Muscle layer of colon (tissue), 2 donors: ENCODE measurements around the gene DPYD.
"Not testable (repeated sequence)": the region's sequence is repeated elsewhere in the genome, so short reads cannot be mapped to it uniquely, and the experiment has no call there.

Source experiments
- H3K27ac ChIP-seq: one replicate; pipeline ENCODE4 v1.7.0; 2013; ENCODE audit warnings: low read depth, mild to moderate bottlenecking, low read length, moderate library complexity
- H3K27me3 ChIP-seq, 2 donors: one replicate each; pipeline ENCODE4 v1.7.0; 2013; ENCODE audit warnings: low read length in 2 of 2, mild to moderate bottlenecking in 2 of 2; ENCODE audit not compliant: insufficient read depth in 2 of 2, control insufficient read depth in 1 of 2
- H3K36me3 ChIP-seq: one replicate; pipeline ENCODE4 v1.7.0; 2013; ENCODE audit warnings: mild to moderate bottlenecking, low read length; ENCODE audit not compliant: insufficient read depth
- H3K4me1 ChIP-seq: one replicate; pipeline ENCODE4 v1.7.0; 2013; ENCODE audit warnings: mild to moderate bottlenecking, low read length; ENCODE audit not compliant: insufficient read depth
- H3K4me3 ChIP-seq, 2 donors: one replicate each; pipeline ENCODE4 v1.7.0; 2013; ENCODE audit warnings: low read length in 2 of 2, low read depth in 1 of 2, mild to moderate bottlenecking in 1 of 2, moderate library complexity in 1 of 2
- H3K9ac ChIP-seq: one replicate; pipeline ENCODE4 v1.7.0; 2013; ENCODE audit warnings: low read length
- H3K9me3 ChIP-seq: one replicate; pipeline ENCODE4 v1.7.0; 2013; ENCODE audit warnings: mild to moderate bottlenecking, low read length
- donor health status: abdominal sarcoma.
- donor health status: Adenocarcinoma of cecum.

The DPYD gene

DNA sequence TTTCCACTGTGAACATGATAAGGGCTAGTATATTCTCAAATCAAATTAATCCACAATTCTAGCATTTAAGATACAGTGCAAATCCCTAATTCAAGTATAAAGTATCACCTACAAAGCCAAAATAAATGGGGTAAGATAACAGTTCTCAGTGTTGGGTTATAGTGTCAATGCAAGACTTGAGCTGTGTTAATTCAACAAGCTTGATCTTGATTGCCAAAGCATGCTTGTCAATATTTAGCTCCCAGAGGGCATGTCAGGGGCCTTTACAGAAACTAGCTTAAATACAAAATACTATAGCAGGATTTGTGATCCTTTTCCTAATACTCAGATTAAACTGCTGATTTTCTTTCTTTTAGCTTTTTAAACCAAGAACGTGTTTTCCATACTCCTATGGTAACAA is 658.0 kb downstream of the DPYD start:
- H3K27me3 ChIP-seq, result no peaks in the 10 kb centered on the region
- no peak overlapping the region for H3K9ac ChIP-seq
- no peaks in the 10 kb centered on the region for H3K9me3 ChIP-seq
- no peaks in the 10 kb centered on the region for H3K4me1 ChIP-seq
- no peaks in the 10 kb centered on the region for H3K36me3 ChIP-seq
- no peak overlapping the region for H3K27ac ChIP-seq
- H3K4me3 ChIP-seq, result no peak overlapping the region

DNA sequence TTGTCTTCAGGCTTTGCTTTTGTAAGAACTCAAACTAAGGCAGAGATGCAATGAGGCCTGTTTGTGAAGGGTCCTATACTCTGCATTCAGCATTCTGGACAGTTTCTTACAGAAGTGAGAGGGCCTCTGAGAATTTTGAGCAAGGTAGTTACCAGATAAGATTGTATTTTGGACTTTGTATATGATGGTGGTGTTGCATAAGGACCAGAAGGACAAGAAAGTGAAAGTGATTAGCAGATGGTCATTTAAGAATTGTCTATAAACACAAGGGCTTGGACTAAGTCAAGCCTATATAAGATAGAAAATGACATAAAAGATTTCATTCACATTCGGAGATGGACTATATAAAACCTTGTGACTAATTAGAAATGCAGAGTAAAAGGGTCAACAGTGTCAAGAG is 662.2 kb downstream of the DPYD start:
- Histone ChIP-seq H3K9ac (no peak overlapping the region), H3K4me1 (no peaks in the 10 kb centered on the region), H3K4me3 (no peak overlapping the region), H3K36me3 (no peaks in the 10 kb centered on the region), H3K27me3 (no peaks in the 10 kb centered on the region), H3K27ac (no peak overlapping the region), H3K9me3 (no peaks in the 10 kb centered on the region)

- Histone ChIP-seq H3K4me3 (no peak overlapping the region), H3K36me3 (no peaks in the 10 kb centered on the region), H3K4me1 (no peaks in the 10 kb centered on the region), H3K9me3 (no peaks in the 10 kb centered on the region), H3K9ac (no peak overlapping the region), H3K27me3 (no peaks in the 10 kb centered on the region), H3K27ac (no peak overlapping the region)
Measured at GRCh38 chr1:97254731-97255463, 665.9 kb downstream of the DPYD start.

DNA sequence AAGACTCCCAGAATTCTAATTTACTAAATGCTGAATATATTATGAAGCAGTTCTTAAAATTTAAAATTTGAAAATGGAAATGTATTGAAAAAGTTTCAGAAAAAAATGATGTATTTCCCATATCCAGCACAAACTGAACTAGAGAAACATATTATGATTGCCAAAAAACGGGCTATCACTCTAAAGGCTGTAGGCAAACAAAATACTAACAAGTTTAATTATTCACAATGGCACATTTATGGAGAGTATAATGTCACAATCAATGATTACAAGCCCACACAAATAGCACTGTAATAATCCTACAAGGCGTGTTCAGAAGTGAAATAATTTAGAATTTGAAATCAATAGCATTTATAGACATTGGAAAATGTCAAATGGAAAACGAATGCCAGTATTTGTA is 667.9 kb downstream of the DPYD start:
- no peaks in the 10 kb centered on the region for H3K9me3 ChIP-seq
- no peaks in the 10 kb centered on the region for H3K4me1 ChIP-seq
- H3K9ac ChIP-seq, result no peak overlapping the region
- H3K36me3 ChIP-seq, result no peaks in the 10 kb centered on the region
- H3K27ac ChIP-seq, result no peak overlapping the region
- no peak overlapping the region for H3K4me3 ChIP-seq
- no peaks in the 10 kb centered on the region for H3K27me3 ChIP-seq

DNA sequence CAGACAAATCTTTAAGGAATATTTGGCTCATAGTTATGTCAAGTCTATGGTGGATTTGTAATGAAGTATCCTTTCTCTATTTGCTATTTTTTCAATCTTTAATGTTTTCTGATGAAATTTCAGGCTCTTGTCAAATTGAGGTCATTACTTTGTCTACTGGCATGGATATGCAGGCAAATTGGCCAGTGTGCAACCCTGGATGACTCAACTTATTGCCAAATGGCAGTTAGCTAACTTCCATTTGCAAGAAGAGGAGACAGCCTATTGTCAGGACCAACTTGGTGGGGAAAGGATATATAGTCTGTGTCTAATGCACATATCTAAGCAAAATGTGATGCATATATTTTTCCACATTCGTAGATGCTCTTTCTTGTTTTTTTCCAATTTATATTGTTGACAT is 668.8 kb downstream of the DPYD start:
- peaks cover 4% of the 10 kb centered on the region for H3K4me1 ChIP-seq
- no peak overlapping the region for H3K27ac ChIP-seq
- H3K27me3 ChIP-seq, result no peaks in the 10 kb centered on the region
- H3K9ac ChIP-seq, result no peak overlapping the region
- H3K4me3 ChIP-seq, result no peak overlapping the region
- no peaks in the 10 kb centered on the region for H3K36me3 ChIP-seq
- H3K9me3 ChIP-seq, result no peaks in the 10 kb centered on the region

- Histone ChIP-seq H3K4me3 (no peak overlapping the region), H3K36me3 (no peaks in the 10 kb centered on the region), H3K4me1 (peaks cover 12% of the 10 kb centered on the region), H3K9ac (no peak overlapping the region), H3K27me3 (no peaks in the 10 kb centered on the region), H3K27ac (no peak overlapping the region), H3K9me3 (no peaks in the 10 kb centered on the region)
Measured at GRCh38 chr1:97247196-97247595, 673.6 kb downstream of the DPYD start.

DNA sequence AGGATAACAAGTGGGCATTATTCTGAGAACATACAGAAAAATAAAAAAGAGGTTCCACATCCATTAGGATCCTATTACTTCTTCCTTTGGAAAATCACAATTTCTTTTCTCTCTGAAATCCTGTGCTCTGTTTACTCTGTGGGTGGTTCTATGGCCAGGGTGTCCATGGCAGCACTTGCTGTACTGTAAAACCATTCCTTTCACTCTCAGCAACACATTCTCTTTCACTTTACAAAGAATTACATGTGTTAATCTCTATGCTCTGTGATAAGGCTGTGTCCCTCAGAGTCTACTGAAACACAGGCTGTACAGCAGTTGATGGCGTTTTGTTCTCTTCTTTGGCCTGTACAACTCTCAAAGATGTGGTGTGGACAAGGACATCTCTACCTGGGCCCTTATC is 675.2 kb downstream of the DPYD start:
- no peaks in the 10 kb centered on the region for H3K27me3 ChIP-seq
- H3K9me3 ChIP-seq, result no peaks in the 10 kb centered on the region
- H3K27ac ChIP-seq, result no peak overlapping the region
- no peaks in the 10 kb centered on the region for H3K36me3 ChIP-seq
- peak overlapping the region in 1 of 2 donors; percentile 4 for H3K4me3 ChIP-seq
- peaks cover 12% of the 10 kb centered on the region for H3K4me1 ChIP-seq
- H3K9ac ChIP-seq, result no peak overlapping the region

- Histone ChIP-seq H3K27me3 (no peaks in the 10 kb centered on the region), H3K27ac (no peak overlapping the region), H3K9ac (no peak overlapping the region), H3K9me3 (no peaks in the 10 kb centered on the region), H3K4me3 (no peak overlapping the region), H3K36me3 (no peaks in the 10 kb centered on the region), H3K4me1 (peaks cover 12% of the 10 kb centered on the region)
Measured at GRCh38 chr1:97245026-97245425, 675.8 kb downstream of the DPYD start.

GRCh38 chr1:97243973-97244560 is 676.8 kb downstream of the DPYD start:
- H3K27me3 ChIP-seq, result no peaks in the 10 kb centered on the region

DNA sequence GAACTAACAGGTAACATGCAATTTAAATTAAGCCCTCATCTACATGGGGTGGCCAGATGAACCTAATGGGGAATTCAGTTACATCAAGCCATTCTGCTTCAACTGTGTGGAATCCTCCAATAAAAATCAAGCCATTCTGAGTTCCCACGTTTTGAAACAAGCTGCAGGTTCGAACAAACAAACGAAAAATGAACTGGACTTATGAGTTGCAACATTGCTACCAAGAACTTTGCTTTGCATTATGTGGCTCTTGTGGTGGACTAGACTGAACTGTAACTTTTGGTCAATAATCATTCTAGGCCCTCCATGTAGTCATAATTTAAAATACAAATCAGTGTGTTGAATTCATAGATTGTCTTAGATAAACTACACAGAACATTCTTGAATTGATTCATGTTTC is 682.0 kb downstream of the DPYD start:
- Histone ChIP-seq H3K27ac (no peak overlapping the region), H3K9me3 (no peaks in the 10 kb centered on the region), H3K36me3 (no peaks in the 10 kb centered on the region), H3K4me3 (no peak overlapping the region), H3K9ac (no peak overlapping the region), H3K4me1 (no peaks in the 10 kb centered on the region), H3K27me3 (no peaks in the 10 kb centered on the region)

More at GRCh38 chr1:97243973-97244560, 676.8 kb downstream of the DPYD start:
- Histone ChIP-seq H3K27ac (no peak overlapping the region), H3K9me3 (no peaks in the 10 kb centered on the region), H3K4me1 (peaks cover 12% of the 10 kb centered on the region), H3K4me3 (no peak overlapping the region), H3K9ac (no peak overlapping the region), H3K36me3 (no peaks in the 10 kb centered on the region)

DNA sequence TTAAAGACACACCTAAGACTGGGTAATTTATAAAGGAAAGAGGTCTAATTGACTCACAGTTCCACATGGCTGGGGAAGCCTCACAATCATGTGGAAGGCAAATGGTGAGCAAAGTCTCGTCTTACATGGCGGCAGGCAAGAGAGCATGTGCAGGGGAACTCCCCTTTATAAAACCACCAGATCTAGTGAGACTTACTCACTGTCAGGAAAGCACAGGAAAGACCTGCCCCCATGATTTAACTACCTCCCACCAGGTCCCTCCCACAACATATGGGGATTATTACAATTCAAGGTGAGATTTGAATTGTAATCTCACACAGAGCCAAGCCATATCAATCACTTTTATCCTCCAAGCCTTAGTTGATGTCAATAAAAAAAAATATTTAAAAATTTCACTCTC is 689.5 kb downstream of the DPYD start:
- not testable (repeated sequence) for H3K9me3 ChIP-seq, H3K27ac ChIP-seq, H3K4me1 ChIP-seq, H3K9ac ChIP-seq, H3K4me3 ChIP-seq, H3K27me3 ChIP-seq, H3K36me3 ChIP-seq

DNA sequence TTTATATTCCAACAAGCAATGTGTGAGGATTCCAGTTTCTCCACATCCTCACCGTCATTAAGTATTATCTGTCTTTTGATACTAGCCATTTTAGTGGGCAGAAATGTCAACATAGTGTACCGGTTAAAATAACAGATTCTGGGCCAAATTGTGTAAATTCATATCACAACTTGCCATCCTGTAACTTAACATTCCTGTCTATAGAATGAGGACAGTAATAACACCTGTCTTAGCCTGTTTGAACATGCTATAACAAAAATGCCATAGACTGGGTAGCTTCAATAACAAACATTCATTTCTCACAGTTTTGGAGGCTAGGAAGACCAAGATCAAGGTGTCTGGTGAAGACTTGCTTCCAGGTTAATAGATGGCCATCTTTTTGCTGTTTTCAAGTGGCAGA is 708.2 kb downstream of the DPYD start:
- H3K9me3 ChIP-seq, result no peaks in the 10 kb centered on the region
- H3K4me1 ChIP-seq, result no peaks in the 10 kb centered on the region
- H3K36me3 ChIP-seq, result no peaks in the 10 kb centered on the region
- H3K27me3 ChIP-seq, result no peaks in the 10 kb centered on the region
- no peak overlapping the region for H3K9ac ChIP-seq
- no peak overlapping the region for H3K4me3 ChIP-seq
- no peak overlapping the region for H3K27ac ChIP-seq
